ENCODE data around the gene AMOT. TPM values are rescaled to one million over a fixed set of nuclear protein-coding genes. Genes with fewer than 3 reads are reported as not detected.

Gene AMOT
- total RNA-seq, 1 donor from 2014 or later: 108 TPM

- DNase-seq (ENCODE audit: low read depth, low spot score): no peak
- Mint-ChIP-seq H3K27me3 (ENCODE audit: low read depth) (no peaks in the 10 kb centered on the region), H3K27ac (ENCODE audit: unreplicated experiment) (no peak overlapping the region), H3K4me3 (no peak overlapping the region), H3K9me3 (peaks cover 3% of the 10 kb centered on the region), H3K36me3 (ENCODE audit: low read depth) (no peaks in the 10 kb centered on the region), H3K4me1 (peaks cover 7% of the 10 kb centered on the region)
- no peak for TF ChIP-seq CTCF (conservative IDR thresholded peaks at IDR 0.05)
Observed at GRCh38 chrX:112753116-112753515, 87.5 kb downstream of the AMOT start.

GRCh38 chrX:112751076-112751475, 89.6 kb downstream of the AMOT start:
- Mint-ChIP-seq H3K27me3 (ENCODE audit: low read depth) (no peaks in the 10 kb centered on the region), H3K4me1 (no peaks in the 10 kb centered on the region), H3K36me3 (ENCODE audit: low read depth) (no peaks in the 10 kb centered on the region), H3K27ac (ENCODE audit: unreplicated experiment) (no peak overlapping the region), H3K4me3 (no peak overlapping the region), H3K9me3 (peaks cover 3% of the 10 kb centered on the region)
- no peak for DNase-seq (ENCODE audit: low read depth, low spot score)
- TF ChIP-seq CTCF (conservative IDR thresholded peaks at IDR 0.05): no peak

GRCh38 chrX:112746812-112747595, 93.6 kb downstream of the AMOT start:
- peaks cover 3% of the 10 kb centered on the region for H3K9me3 Mint-ChIP-seq

GRCh38 chrX:112738347-112739033, 102.1 kb downstream of the AMOT start:
- Mint-ChIP-seq H3K9me3 (peaks cover 3% of the 10 kb centered on the region), H3K27me3 (ENCODE audit: low read depth) (peaks cover under 1% of the 10 kb centered on the region), H3K36me3 (ENCODE audit: low read depth) (no peaks in the 10 kb centered on the region), H3K4me3 (no peak overlapping the region), H3K27ac (ENCODE audit: unreplicated experiment) (no peak overlapping the region), H3K4me1 (peaks cover 19% of the 10 kb centered on the region)
- no peak for DNase-seq (ENCODE audit: low read depth, low spot score)
- no peak for TF ChIP-seq CTCF (conservative IDR thresholded peaks at IDR 0.05)

More at GRCh38 chrX:112746812-112747595, 93.6 kb downstream of the AMOT start:
- H3K27ac Mint-ChIP-seq (ENCODE audit: unreplicated experiment): no peak overlapping the region
- H3K4me1 Mint-ChIP-seq: peaks cover 24% of the 10 kb centered on the region
- H3K4me3 Mint-ChIP-seq: no peak overlapping the region
- no peaks in the 10 kb centered on the region for H3K27me3 Mint-ChIP-seq (ENCODE audit: low read depth)
- H3K36me3 Mint-ChIP-seq (ENCODE audit: low read depth): no peaks in the 10 kb centered on the region
- DNase-seq (ENCODE audit: low read depth, low spot score): no peak
- TF ChIP-seq CTCF (conservative IDR thresholded peaks at IDR 0.05): no peak

GRCh38 chrX:112736310-112736709, 104.3 kb downstream of the AMOT start:
- H3K36me3 Mint-ChIP-seq (ENCODE audit: low read depth): no peaks in the 10 kb centered on the region
- H3K27me3 Mint-ChIP-seq (ENCODE audit: low read depth): peaks cover 3% of the 10 kb centered on the region
- H3K4me3 Mint-ChIP-seq: no peak overlapping the region
- H3K9me3 Mint-ChIP-seq: peaks cover 6% of the 10 kb centered on the region
- TF ChIP-seq CTCF (conservative IDR thresholded peaks at IDR 0.05): no peak
- H3K4me1 Mint-ChIP-seq: peaks cover 9% of the 10 kb centered on the region
- no peak overlapping the region for H3K27ac Mint-ChIP-seq (ENCODE audit: unreplicated experiment)
- no peak for DNase-seq (ENCODE audit: low read depth, low spot score)
